GM18526 (cell line): ENCODE results near the gene SMAD1.

ENCODE experiments used
- POLR2A ChIP-seq: IDR thresholded peaks from 3 replicates; pipeline ENCODE4 v1.6.1; 2011; ENCODE audit not compliant: insufficient read length; ENCODE audit errors: extremely low read depth

SMAD1 gene

GRCh38 chr4:145498430-145498829 lies 16.8 kb downstream of the SMAD1 start:
- TF ChIP-seq POLR2A: no peak

DNA sequence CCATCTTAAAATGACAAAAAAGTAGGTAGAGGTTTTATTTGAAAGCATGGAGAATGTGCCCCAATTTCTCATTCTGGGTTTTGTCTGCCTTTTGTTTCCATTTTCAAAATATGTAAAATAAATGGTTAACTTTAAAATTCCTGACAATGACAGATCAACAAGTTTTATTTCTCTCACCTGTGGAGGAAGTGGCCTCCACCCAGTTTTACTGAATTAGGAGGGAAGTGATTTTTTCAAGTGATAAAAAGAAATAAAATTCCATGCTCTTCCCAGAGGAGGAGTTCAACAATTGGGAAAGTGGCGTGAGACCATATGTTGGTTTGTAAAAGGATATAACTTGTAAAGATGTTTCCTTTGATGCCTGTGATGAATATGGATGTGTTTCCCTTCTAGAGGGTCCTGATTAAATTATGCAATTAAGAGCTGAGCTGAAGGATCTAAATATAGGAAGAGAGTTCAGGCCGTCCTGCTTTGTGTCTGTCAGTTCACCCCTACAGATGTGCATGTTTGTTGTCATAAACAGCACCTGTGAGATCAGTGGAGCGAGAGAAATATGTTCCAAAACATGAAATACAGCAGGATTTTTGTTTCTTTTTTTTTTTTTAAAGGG lies 19.5 kb downstream of the SMAD1 start:
- no peak for TF ChIP-seq POLR2A

DNA sequence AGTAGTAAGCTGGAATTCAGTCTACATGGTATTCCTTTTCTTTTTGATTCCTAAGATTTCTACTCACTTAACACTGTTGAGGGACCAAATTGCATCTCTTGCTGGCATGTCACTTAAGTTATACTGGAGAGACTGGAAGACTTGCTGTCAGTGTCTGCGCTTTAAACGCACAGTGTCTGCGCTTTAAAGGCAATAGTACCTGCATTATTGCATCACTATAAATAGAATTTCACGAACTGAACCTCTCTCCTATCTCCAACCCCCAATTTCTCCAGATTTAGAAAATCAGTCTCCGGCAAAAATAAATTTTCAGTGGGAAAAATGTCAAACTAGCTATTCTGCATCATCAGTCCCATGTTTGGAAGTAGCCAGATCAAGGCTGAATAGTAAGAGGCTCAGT lies 21.2 kb downstream of the SMAD1 start:
- no peak for TF ChIP-seq POLR2A

DNA sequence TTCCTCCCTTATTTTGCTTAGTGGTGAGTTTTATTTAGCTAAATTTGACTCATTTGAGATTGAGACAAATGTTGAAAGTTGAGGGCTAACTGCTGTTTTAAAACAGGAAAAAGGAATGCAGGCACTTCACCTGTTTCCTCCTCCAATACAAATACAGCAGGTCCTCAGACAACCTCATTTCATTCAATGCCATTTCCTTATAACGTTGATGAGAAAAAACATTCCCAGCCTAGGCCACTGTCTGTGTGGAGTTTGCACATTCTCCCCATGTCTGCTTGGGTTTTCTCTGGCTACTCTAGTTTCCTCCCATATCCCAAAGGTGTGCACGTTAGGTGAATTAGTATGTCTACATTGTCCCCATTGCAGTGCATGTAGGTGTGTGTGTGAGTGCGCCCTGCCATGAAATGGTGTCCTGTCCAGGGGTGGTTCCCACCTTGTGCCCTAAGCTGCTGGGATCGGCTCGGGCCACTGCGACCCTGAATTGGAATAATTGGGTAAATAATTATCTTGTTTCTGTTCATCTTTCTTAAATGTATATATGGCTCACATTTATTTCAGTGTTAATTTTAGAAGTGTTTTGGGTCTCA lies 21.9 kb downstream of the SMAD1 start:
- TF ChIP-seq POLR2A: no peak

DNA sequence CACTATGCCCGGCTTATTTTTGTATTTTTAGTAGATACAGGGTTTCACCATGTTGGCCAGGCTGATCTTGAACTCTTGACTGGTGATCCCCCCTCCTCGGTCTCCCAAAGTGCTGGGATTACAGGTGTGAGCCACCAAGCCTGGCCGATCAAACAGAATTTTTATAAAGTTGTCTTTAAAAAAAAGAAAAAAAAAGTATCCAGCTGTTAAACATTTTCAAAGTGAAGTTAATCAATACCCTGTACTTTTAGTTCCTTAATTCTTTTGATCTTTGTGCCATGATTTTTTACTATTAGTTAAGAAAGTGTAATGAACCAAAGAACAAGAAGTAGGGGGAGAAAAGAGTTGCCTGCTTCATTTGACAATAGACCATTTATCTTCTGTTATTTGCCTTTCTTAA lies 24.3 kb downstream of the SMAD1 start:
- TF ChIP-seq POLR2A: no peak

DNA sequence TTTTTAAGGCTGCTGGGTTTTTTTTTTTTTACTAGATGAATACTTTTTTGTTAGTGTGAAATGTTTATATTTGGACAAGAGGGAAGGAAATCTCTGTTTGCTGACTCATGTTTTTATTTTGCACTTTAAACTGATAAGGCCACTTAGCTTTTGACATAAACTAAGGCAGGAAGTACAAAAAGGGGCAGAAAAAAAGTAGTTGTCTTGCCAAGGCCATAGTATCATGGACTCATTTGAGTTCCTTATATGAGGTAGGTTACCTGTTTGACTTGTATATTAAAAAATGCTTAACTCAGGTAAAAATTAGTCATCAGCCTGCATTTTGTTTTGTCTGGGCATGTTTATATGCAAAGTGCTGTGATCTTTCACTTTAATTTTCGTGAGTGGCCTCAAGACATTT lies 26.0 kb downstream of the SMAD1 start:
- TF ChIP-seq POLR2A: no peak

GRCh38 chr4:145511913-145512522 lies 30.4 kb downstream of the SMAD1 start:
- no peak for TF ChIP-seq POLR2A

- no peak for TF ChIP-seq POLR2A
Measured at GRCh38 chr4:145513020-145513621, 31.5 kb downstream of the SMAD1 start.

- TF ChIP-seq POLR2A: no peak
Measured at GRCh38 chr4:145520172-145520571, 38.5 kb downstream of the SMAD1 start.

GRCh38 chr4:145521282-145521681 lies 39.6 kb downstream of the SMAD1 start:
- TF ChIP-seq POLR2A: no peak

- TF ChIP-seq POLR2A: no peak
Measured at GRCh38 chr4:145523117-145523516, 41.5 kb downstream of the SMAD1 start.

- no peak for TF ChIP-seq POLR2A
Measured at GRCh38 chr4:145524552-145524951, 42.9 kb downstream of the SMAD1 start.

- TF ChIP-seq POLR2A: no peak
Measured at GRCh38 chr4:145525291-145525740, 43.7 kb downstream of the SMAD1 start.

- TF ChIP-seq POLR2A: no peak
Measured at GRCh38 chr4:145527773-145528172, 46.1 kb downstream of the SMAD1 start.

GRCh38 chr4:145528601-145529000 lies 46.9 kb downstream of the SMAD1 start:
- no peak for TF ChIP-seq POLR2A

- no peak for TF ChIP-seq POLR2A
Measured at GRCh38 chr4:145530189-145530588, 48.5 kb downstream of the SMAD1 start.
